Measurements from ENCODE around the gene ZNF839.

DNA sequence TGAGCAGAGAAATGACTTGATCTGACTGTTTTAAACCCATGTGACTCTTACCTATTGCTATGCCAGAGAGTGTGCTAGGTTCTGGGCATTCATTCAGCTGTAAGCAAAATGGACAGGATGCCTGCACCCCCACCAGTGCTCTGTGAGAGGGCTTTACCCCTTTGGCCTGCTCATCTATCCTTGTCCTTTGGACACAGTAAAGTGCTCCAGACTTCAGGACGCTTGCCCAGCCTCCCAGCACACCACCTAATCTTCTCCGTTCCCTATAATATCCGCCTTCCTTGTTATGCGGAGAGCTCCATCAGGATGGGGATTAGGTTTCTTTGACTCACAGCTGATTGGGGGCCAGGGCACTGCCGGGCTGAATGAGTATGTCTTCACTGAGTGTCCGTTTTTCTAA, 4.4 kb upstream of the ZNF839 start:
- TF ChIP-seq, protein P1, sequence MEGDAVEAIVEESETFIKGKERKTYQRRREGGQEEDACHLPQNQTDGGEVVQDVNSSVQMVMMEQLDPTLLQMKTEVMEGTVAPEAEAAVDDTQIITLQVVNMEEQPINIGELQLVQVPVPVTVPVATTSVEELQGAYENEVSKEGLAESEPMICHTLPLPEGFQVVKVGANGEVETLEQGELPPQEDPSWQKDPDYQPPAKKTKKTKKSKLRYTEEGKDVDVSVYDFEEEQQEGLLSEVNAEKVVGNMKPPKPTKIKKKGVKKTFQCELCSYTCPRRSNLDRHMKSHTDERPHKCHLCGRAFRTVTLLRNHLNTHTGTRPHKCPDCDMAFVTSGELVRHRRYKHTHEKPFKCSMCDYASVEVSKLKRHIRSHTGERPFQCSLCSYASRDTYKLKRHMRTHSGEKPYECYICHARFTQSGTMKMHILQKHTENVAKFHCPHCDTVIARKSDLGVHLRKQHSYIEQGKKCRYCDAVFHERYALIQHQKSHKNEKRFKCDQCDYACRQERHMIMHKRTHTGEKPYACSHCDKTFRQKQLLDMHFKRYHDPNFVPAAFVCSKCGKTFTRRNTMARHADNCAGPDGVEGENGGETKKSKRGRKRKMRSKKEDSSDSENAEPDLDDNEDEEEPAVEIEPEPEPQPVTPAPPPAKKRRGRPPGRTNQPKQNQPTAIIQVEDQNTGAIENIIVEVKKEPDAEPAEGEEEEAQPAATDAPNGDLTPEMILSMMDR (conservative IDR thresholded peaks at IDR 0.05; ENCODE audit: low read length): no peak
- TF ChIP-seq EZH2phosphoT487 (IDR thresholded peaks at IDR 0.05; ENCODE audit: borderline replicate concordance, low read depth, low read length): no peak
